ENCODE data around the gene DRC7.
"Not testable (repeated sequence)": the region's sequence is repeated elsewhere in the genome, so short reads cannot be mapped to it uniquely, and the experiment has no call there.

Gene DRC7

GRCh38 chr16:57725976-57726375, 31.4 kb downstream of the DRC7 start:
- intact Hi-C loops (cut with DNase I): loop anchor here (10.0 kb wide), 1 partner anchor 131 kb away; no protein-coding TSS in a partner anchor
- no peak for DNase-seq

GRCh38 chr16:57726433-57726947, 31.9 kb downstream of the DRC7 start:
- intact Hi-C loops (cut with DNase I): loop anchor here (10.0 kb wide), 1 partner anchor 132 kb away; no protein-coding TSS in a partner anchor

DNA sequence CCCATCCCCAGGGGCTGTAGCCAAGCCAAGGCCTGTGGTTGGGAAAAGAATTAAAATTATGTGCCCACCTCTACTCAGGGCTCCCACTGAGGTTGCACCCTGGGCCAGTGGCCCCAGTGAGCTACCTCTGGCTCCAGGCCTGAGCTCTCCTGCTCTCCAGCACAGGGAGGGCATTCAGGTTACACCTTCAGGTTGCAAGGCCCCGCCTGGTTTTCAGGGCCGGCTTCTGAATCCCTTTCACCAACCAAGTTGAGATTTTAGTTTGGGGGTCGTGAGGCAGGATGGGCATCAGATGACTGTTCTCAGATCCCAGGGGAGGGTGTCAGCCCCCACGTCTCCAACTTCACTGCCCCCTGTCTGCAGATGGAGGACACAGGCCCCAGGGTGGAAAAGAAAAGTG, 33.0 kb downstream of the DRC7 start:
- DNase-seq: no peak
- intact Hi-C loops (cut with DNase I): loop anchor here (10.0 kb wide), 1 partner anchor 133 kb away; no protein-coding TSS in a partner anchor

More at GRCh38 chr16:57726433-57726947, 31.9 kb downstream of the DRC7 start:
- no peak for DNase-seq

DNA sequence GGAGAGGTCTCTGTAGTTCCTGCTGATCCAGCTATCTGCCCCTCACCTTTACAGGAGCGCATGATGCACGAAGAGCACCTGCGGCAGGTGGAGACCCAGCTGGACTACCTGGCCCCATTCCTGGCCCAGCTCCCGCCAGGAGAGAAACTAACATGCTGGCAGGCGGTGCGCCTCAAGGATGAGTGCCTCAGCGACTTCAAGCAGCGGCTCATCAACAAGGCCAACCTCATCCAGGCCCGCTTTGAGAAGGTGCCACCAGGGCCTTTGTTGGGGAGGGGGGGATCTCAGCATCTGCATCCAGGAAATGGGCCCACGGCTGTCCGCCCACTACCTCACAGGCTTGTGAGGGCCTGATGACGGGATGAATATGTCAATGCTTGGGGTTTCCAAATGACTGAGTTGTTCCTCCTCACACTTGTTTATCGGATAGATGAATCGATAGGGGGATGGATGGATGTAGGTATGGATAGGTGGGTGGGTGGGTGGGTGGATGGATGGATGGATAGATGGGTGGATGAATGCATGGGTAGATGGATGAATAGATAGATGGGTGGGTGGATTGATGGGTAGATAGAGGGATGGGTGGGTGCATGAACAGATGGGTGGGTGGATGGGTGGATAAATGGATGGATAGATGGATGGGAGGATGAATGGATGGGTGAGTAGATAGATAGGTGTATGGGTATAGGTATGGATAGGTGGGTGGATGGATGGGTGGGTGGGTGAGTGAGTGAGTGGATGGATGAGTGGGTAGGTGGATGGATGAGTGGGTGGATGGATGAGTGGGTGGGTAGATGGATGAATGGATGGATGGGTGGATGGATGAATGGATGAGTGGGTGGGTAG, 34.0 kb downstream of the DRC7 start:
- no peak for DNase-seq
- intact Hi-C loops (cut with DNase I): loop anchor here (10.0 kb wide), 1 partner anchor 134 kb away; no protein-coding TSS in a partner anchor

GRCh38 chr16:57729182-57729484, 34.5 kb downstream of the DRC7 start:
- intact Hi-C loops (cut with DNase I): loop anchor here (10.0 kb wide), 1 partner anchor 134 kb away; no protein-coding TSS in a partner anchor
- DNase-seq: no peak

DNA sequence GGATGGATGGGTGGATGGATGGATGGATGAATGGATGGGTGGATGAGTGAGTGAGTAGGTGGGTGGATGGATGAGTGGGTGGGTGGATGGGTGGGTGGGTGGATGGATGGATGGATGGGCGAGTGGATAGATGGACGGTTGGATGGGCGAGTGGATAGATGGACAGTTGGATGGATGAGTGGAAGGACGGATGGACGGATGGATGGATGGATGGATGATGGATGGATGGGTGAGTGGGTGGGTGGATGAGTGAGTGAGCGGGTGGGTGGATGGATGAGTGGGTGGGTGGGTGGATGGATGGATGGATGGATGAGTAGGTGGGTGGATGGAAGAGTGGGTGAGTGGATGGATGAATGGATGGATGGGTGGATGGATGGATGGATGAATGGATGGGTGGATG, 35.2 kb downstream of the DRC7 start:
- intact Hi-C loops (cut with DNase I): loop anchor here (10.0 kb wide), 1 partner anchor 135 kb away; no protein-coding TSS in a partner anchor
- DNase-seq: not testable (repeated sequence)

- intact Hi-C loops (cut with DNase I): no loop called here
- DNase-seq: no peak
These were observed 36.4 kb downstream of the DRC7 start for GRCh38 chr16:57730771-57731730.

- no peak for DNase-seq
- intact Hi-C loops (cut with DNase I): no loop called here
These were observed 37.4 kb downstream of the DRC7 start for GRCh38 chr16:57732037-57732436.

DNA sequence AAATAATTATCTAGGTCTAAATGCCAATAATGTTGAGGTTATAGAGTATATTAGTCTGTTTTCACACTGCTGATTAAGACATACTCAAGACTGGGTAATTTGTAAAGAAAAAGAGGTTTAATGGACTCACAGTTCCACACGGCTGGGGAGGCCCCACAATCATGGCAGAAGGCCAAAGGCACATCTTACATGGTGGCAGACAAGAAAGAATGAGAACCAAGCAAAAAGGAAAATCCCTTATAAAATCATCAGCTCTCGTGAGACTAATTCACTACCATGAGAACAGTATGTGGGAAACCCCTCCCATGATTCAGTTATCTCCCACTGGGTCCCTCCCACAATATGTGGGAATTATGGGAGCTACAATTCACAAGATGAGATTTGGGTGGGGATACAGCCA, 38.1 kb downstream of the DRC7 start:
- DNase-seq: no peak
- intact Hi-C loops (cut with DNase I): no loop called here

DNA sequence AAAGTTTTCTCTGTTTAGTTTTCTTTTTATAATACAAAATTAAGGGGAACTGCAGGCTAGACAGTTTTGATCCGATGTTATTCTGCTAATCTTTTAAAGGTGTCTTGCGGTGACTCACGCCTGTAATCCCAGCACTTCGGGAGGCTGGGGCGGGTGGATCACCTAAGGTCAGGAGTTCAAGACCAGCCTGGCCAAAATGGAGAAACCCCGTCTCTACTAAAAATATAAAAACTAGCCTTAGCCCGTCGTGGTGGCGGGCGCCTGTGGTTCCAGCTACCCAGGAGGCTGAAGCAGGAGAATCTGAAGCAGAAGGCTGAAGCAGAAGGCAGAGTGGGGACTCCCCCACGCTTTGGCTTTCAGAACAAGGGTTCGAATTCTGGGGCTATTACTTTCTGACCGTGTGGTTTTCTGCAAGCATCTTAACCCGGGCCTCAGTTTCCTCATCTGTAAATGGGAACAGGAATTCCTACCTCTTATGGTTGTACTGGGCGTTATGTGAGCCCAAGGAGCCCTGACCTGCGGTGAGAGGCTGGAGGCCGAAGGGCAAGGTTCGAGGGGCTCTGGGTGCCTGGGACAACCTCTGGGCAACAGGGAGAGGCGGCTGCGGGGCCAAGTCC, 39.8 kb downstream of the DRC7 start:
- intact Hi-C loops (cut with DNase I): no loop called here

DNA sequence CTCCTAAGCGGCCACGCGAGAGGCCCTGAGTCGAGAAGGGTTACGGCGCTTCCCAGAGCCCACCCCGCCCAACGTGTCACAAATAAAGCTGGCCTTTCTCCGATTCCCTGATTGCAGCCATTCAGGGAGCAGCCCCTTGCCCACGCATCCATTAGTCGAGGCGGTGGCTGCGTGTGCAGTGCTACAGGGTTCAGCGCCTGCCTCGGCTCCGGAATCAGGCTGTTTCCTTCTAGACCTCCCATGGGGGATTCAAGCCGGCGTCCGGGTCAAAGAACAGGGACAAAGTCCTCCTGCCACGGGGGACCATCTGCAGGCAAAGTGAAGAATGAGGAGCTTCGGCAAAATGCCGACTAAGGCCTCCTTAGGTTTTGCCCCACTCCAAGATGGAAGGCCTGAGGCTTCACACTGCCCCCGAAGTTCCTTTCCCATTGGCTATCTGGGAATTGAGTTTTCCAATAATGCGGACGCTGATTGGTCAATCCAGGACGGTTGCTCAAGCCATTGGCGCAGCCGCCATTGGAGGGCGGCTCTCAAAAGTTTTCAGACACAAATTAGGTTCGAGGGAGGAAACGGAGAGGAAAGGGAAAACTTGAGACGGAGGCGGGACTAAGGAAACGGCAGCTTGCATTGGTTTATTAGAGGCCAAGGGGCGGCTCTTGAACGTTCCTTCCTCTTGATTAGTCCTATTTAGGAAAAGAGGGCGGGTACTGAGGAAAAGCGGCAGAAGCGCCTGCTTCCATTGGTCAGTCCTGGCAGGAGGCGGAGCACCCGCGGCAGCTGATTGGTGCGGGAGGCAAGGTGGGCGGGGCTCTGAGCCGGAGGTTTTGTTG, 40.5 kb downstream of the DRC7 start:
- intact Hi-C loops (cut with DNase I): no loop called here

More for the DNA sequence above, 39.8 kb downstream of the DRC7 start:
- no peak for DNase-seq

DNA sequence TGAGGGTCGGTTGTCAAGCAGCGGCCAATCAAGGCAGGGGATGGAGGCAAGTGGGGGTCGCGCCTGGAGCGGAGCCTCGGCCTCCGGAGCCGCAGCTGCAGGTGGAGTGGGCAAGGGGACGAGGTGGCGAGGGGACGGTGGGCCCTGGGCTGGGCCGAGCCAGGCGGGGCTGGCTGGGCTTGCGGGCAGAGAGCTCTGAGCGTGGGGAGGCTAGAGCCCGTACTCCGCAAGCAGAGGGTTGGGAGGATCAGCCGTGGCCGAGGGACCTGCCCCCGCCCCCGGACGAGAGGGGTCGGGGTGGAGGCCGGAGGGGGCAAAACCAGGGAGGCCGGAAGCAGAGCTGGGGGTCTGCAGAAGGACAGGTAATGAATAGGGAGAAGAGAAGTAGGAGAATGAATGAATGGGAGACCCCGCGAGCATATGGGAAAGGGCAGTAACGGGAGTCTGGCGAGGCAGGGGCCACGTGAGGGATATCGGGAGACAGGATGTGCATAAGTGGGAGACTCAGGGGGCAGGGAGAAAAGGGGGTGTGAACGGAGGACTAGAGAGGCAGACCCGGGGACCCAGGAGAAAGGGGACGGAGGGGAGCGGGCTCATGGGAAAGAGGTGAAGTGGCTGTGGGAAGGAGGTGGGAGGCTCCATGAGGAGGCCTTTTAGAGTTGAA, 41.3 kb downstream of the DRC7 start, which contains the start of gene KATNB1:
TSS of gene KATNB1 (plus strand) at position 16 of the 664 bp plus-strand sequence. CDS start 1,474 bp downstream, outside the sequence.
- peak in 2 of 42 donors; percentile 25 to 50 for DNase-seq

More for the DNA sequence above, 40.5 kb downstream of the DRC7 start:
- DNase-seq: peak; percentile 95 to 100 (median 99)

GRCh38 chr16:57736419-57737351, 42.1 kb downstream of the DRC7 start:
- intact Hi-C loops (cut with DNase I): no loop called here
- peak; percentile 44 to 90 (median 72) for DNase-seq

More for the DNA sequence above, 41.3 kb downstream of the DRC7 start, which contains the start of gene KATNB1:
- intact Hi-C loops (cut with DNase I): no loop called here

GRCh38 chr16:57738844-57739243, 44.2 kb downstream of the DRC7 start:
- DNase-seq: no peak
- intact Hi-C loops (cut with DNase I): no loop called here

- DNase-seq: no peak
- intact Hi-C loops (cut with DNase I): no loop called here
These were observed 45.3 kb downstream of the DRC7 start for GRCh38 chr16:57739756-57740422.
